HG03521 (cell line): ENCODE data around the gene PTPN13.
"Not testable (repeated sequence)": the region's sequence is repeated elsewhere in the genome, so short reads cannot be mapped to it uniquely, and the experiment has no call there.

Experiments used
- ATAC-seq: cut with Tn5 transposase; IDR thresholded peaks from one replicate; pipeline ENCODE4 v1.9.1; 2021; ENCODE audit warnings: mild to moderate bottlenecking, moderate library complexity; ENCODE audit not compliant: unreplicated experiment

The PTPN13 gene

DNA sequence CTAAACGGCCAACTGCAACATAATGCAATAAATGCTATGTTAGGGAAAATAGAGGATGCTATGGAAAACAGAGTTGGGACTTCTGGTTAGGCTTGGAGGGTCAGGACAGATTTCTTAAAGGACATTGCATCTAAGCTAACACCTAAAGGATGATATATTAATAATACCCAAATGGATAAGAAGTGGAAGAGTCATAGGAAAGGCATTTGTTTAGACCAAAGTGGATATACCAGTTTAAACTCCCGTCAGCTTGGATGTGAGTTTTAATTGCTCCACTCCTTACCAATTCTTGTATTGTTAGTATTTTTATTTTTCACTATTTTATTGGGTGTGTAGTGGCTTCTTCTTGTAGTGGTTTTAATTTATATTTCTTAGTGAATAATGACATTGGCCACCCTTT, 93.9 kb downstream of the PTPN13 start:
- ATAC-seq, result no peak

- ATAC-seq, result no peak
These were observed 110.5 kb downstream of the PTPN13 start for GRCh38 chr4:86704601-86705000.

DNA sequence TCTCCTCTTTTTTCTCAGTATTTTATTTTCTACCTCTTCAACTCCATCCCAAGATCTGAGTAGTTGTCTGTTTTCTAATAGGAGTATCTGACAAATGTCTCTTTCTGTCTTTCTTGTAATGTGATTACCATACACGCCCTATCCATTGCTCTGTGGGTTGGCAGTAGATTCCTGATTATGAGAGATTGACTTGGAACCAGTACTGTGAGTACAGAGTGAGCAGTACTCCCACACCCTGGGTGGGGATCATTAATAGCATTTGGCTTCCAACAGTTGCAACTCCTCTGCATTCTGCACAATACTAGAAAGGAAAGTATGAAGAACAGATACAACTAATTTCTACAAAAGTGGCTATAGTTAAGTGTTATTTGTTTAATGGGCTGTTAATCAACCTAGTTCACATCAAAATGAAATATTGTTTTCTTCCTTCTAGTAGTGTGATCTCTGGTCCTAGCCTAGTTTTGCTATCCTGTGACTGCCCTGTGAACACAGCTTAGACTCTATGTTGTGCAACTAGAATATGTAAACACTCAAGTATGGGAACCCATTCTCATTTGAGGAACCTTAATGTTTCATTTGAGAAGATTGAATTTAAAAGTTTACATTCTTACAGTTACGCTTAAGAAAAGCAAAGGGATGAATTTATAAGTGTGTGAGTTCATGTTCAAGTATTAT, 112.9 kb downstream of the PTPN13 start:
- no peak for ATAC-seq

- ATAC-seq, result no peak
These were observed 123.5 kb downstream of the PTPN13 start for GRCh38 chr4:86717651-86718050.

- no peak for ATAC-seq
These were observed 124.0 kb downstream of the PTPN13 start for GRCh38 chr4:86718152-86718551.

DNA sequence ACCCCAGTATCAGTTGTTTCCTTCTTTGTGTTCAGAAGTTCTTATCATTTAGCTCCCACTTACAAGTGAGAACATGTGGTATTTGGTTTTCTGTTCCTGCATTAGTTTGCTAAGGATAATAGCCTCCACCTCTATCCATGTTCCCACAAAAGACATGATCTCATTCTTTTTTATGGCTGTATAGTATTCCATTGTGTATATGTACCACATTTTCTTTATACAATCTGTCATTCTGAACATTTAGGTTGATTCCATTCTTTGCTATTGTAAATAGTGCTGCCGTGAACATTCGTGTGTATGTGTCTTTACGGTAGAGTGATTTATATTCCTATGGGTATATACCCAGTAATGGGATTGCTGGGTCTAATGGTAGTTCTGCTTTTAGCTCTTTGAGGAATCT, 125.0 kb downstream of the PTPN13 start:
- not testable (repeated sequence) for ATAC-seq

- ATAC-seq, result no peak
These were observed 126.5 kb downstream of the PTPN13 start for GRCh38 chr4:86720508-86721068.

- ATAC-seq, result no peak
These were observed 127.3 kb downstream of the PTPN13 start for GRCh38 chr4:86721412-86721811.

- no peak for ATAC-seq
These were observed 136.2 kb downstream of the PTPN13 start for GRCh38 chr4:86730310-86730709.

GRCh38 chr4:86737244-86737643, 143.1 kb downstream of the PTPN13 start:
- ATAC-seq, result no peak

DNA sequence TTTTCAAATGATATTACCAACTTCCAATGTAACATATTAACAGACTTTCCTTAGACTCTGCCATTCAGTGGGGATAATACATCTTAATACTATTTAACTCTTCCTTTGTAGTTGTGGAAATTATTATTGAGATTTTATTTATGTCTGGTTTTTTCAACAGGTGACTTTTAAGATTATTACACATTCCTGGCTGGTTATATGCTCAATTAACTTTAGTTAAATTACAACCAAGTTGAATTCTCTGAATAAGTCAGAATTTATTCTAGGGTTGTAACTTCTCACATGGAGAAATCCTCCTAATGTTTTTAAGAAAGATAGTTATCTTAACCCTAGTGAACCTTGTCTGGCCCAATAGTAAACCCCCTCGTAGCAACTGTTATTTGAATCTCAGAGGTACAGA, 147.7 kb downstream of the PTPN13 start:
- no peak for ATAC-seq

DNA sequence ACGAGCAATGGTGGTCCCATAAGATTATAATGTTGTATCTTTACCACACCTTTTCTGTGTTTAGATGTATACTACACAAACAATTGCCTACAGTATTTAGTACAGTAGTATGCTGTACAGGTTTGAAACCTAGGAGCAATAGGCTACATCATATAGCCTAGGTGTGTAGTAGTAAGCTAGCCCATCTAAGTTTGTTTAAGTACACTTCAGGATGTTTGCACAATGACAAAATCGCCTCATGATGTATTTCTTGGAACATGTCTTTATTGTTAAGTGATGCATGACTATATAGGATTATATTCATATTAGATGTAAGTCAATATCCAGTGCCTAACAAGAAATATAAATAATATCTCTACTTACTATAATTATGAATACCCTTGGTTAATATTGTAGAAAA, 150.5 kb downstream of the PTPN13 start:
- no peak for ATAC-seq

DNA sequence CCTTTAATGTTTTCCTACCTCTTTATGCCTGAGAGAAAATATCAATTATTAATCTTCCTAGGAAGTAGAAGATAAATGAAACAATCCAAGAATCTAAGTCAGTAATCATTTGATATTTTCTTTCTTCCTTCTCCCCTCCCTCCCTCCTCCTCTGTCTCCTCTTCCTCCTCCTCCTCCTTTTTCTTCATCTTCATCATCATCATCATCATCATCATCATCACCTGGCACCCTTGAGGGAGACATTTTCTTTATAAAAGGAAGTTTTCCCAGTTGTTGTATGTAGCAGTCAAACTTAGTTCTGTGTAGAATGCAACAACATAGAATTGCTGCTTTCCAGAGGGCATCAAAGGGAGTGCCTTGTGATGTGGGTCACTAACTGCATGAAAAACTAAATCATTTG, 155.0 kb downstream of the PTPN13 start:
- no peak for ATAC-seq

DNA sequence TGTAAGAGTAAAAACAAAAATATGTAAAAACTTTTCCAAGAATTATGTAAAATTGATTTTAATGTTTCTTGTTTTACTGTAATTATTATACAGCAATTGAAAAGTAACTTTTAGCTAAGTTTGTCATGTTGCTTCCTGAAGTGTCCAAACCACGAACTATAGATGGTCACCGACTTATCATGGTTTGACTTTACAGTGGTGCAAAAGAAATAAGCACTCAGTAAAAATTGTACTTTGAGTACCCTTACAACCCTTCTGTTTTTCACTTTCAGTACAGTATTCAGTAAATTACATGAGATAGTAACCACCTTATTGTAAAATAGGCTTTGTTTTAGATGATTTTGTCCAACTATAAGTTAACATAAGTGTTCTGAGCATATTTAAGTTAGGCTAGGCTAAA, 161.3 kb downstream of the PTPN13 start:
- no peak for ATAC-seq

- no peak for ATAC-seq
These were observed 163.4 kb downstream of the PTPN13 start for GRCh38 chr4:86757468-86757867.

DNA sequence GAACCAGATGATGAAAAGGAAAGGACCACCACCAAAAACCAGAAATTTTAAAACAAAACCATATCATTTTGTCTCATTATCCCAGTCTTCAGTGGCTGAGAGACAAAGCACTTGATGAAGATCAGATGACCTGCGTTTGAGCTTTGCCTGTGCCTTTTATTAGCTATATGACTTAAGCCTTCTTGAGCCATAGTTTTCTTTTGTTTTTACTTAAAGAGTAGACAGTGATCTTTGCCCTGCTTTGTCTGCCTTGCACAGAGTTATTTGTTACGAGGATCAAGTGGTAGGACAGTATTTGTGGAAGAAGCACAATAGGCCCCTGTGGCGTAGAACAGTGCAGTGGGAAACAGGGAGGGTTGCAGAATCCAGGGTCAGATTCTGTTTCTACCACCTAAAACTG, 165.2 kb downstream of the PTPN13 start:
- ATAC-seq, result no peak

DNA sequence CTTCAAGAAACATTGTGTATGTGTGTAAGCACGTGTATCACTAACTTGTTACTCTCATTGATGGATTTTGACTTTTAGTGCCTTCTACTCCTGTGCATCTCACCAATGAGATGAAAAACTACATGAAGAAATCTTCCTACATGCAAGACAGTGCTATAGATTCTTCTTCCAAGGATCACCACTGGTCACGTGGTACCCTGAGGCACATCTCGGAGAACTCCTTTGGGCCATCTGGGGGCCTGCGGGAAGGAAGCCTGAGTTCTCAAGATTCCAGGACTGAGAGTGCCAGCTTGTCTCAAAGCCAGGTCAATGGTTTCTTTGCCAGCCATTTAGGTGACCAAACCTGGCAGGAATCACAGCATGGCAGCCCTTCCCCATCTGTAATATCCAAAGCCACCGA, 168.5 kb downstream of the PTPN13 start:
- no peak for ATAC-seq

DNA sequence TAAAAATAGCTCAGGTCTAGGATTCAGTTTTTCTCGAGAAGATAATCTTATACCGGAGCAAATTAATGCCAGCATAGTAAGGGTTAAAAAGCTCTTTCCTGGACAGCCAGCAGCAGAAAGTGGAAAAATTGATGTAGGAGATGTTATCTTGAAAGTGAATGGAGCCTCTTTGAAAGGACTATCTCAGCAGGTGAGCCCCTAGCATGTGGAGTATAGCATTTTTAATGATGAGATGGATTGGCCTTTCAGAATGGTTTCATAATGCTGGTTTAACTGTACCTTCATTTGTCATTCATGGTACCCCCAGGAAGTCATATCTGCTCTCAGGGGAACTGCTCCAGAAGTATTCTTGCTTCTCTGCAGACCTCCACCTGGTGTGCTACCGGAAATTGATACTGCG, 175.7 kb downstream of the PTPN13 start:
- ATAC-seq, result no peak

GRCh38 chr4:86771141-86771540, 177.0 kb downstream of the PTPN13 start:
- no peak for ATAC-seq

DNA sequence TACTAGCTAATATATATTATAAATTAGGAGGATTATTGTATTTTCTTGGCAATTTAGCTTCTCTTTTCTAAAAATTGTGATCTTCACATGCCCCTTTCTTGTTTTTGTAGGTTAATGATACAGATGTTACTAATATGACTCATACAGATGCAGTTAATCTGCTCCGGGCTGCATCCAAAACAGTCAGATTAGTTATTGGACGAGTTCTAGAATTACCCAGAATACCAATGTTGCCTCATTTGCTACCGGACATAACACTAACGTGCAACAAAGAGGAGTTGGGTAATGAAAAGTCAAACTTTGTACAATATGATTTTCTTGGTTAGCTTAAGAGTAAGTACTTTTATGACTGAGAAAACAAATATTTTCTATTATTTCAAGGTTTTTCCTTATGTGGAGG, 180.9 kb downstream of the PTPN13 start:
- ATAC-seq, result no peak

- no peak for ATAC-seq
These were observed 184.1 kb downstream of the PTPN13 start for GRCh38 chr4:86778175-86778574.

DNA sequence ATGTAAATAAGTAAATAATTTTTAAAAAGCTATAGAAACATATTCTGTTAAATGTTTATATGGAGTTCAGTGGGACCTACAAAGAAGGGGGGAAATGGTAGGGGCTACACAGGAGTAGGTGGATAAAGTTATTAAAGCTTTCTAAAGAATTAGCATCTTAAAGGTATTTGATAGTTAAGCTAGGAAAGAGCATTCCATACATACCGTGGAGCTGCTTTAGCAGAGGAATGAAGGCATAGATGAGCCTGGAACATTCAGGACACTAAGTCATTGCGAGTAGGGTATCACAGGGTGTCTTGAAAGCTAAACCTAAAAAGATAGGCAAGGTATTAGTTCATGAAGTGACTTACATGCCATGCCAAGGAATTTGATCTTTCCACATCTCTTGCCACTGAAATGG, 194.7 kb downstream of the PTPN13 start:
- ATAC-seq, result no peak

DNA sequence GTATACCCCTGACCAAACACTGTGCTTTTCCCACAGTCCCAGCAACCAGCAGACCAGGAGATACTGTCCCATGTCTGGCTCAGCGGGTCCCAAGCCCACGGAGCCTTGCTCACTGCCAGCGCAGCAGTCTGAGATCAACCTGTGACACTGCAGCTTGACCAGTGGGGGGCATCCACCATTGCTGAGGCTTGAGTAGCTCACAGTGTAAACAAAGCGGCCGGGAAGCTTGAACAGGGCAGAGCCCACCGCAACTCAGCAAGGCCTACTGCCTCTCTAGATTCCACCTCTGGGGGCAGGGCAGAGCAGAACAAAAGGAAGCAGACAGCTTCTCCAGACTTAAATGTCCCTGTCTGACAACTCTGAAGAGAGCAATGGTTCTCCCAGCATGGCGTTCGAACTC, 197.0 kb downstream of the PTPN13 start:
- ATAC-seq, result no peak
